ENCODE data around the gene CDC42EP5.
"Not testable (repeated sequence)": the region's sequence is repeated elsewhere in the genome, so short reads cannot be mapped to it uniquely, and the experiment has no call there.

The CDC42EP5 gene

GRCh38 chr19:54489766-54490165, 16.7 kb upstream of the CDC42EP5 start:
- no peak for DNase-seq (ENCODE audit: low read depth in 1 of 2, low spot score in 1 of 2)

- DNase-seq (ENCODE audit: low read depth in 1 of 2, low spot score in 1 of 2), result no peak
Measured at GRCh38 chr19:54489341-54489740, 16.2 kb upstream of the CDC42EP5 start.

- no peak for DNase-seq (ENCODE audit: low read depth in 1 of 2, low spot score in 1 of 2)
Measured at GRCh38 chr19:54485851-54486250, 12.8 kb upstream of the CDC42EP5 start.

GRCh38 chr19:54484451-54484850, 11.4 kb upstream of the CDC42EP5 start:
- DNase-seq (ENCODE audit: low read depth in 1 of 2, low spot score in 1 of 2), result no peak

- no peak for DNase-seq (ENCODE audit: low read depth in 1 of 2, low spot score in 1 of 2)
Measured at GRCh38 chr19:54482889-54483288, 9.8 kb upstream of the CDC42EP5 start.

GRCh38 chr19:54481326-54481930, 8.3 kb upstream of the CDC42EP5 start:
- no peak for DNase-seq (ENCODE audit: low read depth in 1 of 2, low spot score in 1 of 2)

- DNase-seq (ENCODE audit: low read depth in 1 of 2, low spot score in 1 of 2), result no peak
Measured at GRCh38 chr19:54480051-54480450, 7.0 kb upstream of the CDC42EP5 start.

- no peak for DNase-seq (ENCODE audit: low read depth in 1 of 2, low spot score in 1 of 2)
Measured at GRCh38 chr19:54478677-54479266, 5.7 kb upstream of the CDC42EP5 start.

- no peak for DNase-seq (ENCODE audit: low read depth in 1 of 2, low spot score in 1 of 2)
Measured at GRCh38 chr19:54477650-54478049, 4.6 kb upstream of the CDC42EP5 start.

GRCh38 chr19:54475706-54476105, 2.6 kb upstream of the CDC42EP5 start:
- no peak for DNase-seq (ENCODE audit: low read depth in 1 of 2, low spot score in 1 of 2)

- no peak for DNase-seq (ENCODE audit: low read depth in 1 of 2, low spot score in 1 of 2)
Measured at GRCh38 chr19:54473892-54474372, 836 bp upstream of the CDC42EP5 start.

- no peak for DNase-seq (ENCODE audit: low read depth in 1 of 2, low spot score in 1 of 2)
Measured at GRCh38 chr19:54470991-54471782, 1.9 kb downstream of the CDC42EP5 start.

- no peak for DNase-seq (ENCODE audit: low read depth in 1 of 2, low spot score in 1 of 2)
Measured at GRCh38 chr19:54470276-54470887, 2.7 kb downstream of the CDC42EP5 start.

GRCh38 chr19:54469496-54469934, 3.6 kb downstream of the CDC42EP5 start:
- DNase-seq (ENCODE audit: low read depth in 1 of 2, low spot score in 1 of 2), result no peak

GRCh38 chr19:54466110-54466480, 7.0 kb downstream of the CDC42EP5 start:
- DNase-seq (ENCODE audit: low read depth in 1 of 2, low spot score in 1 of 2), result not testable (repeated sequence)

- no peak for DNase-seq (ENCODE audit: low read depth in 1 of 2, low spot score in 1 of 2)
Measured at GRCh38 chr19:54465426-54466109, 7.5 kb downstream of the CDC42EP5 start.

GRCh38 chr19:54464630-54465425, 8.3 kb downstream of the CDC42EP5 start:
- DNase-seq (ENCODE audit: low read depth in 1 of 2, low spot score in 1 of 2), result peak; percentile 40 to 59

- peak in 1 of 2 donors; percentile 60 for DNase-seq (ENCODE audit: low read depth in 1 of 2, low spot score in 1 of 2)
Measured at GRCh38 chr19:54464044-54464629, 9.0 kb downstream of the CDC42EP5 start.

GRCh38 chr19:54463531-54464043, 9.5 kb downstream of the CDC42EP5 start, which contains the start of gene LENG9:
TSS of gene LENG9 (minus strand) at chr19:54463778. CDS start at chr19:54463526, 252 bp downstream.
- peak; percentile 80 to 86 for DNase-seq (ENCODE audit: low read depth in 1 of 2, low spot score in 1 of 2)

All from stimulated activated CD4-positive, alpha-beta T cell treated with anti-CD3 and anti-CD28 coated beads, Interleukin-15, amount 100 ng/mL, for 1 hour (primary cell).